ENCODE measurements around the gene RARG. TPM values are rescaled to one million over a fixed set of nuclear protein-coding genes. Genes with fewer than 3 reads are reported as not detected.
A peak's percentile ranks its signal among the peaks of the same experiment; 100 is the strongest.

Gene RARG
- polyA plus RNA-seq (2013, experiment 1 of 2): 34.3 TPM
- 37.8 TPM for polyA plus RNA-seq (2013, experiment 2 of 2)

- H3K36me3 ChIP-seq (ENCODE audit: insufficient read depth, low read length): no peaks in the 10 kb centered on the region
- WGBS: under 1% methylated on average over 37 of the region's 44 CpGs
- H3K9ac ChIP-seq (ENCODE audit: low read depth, low read length): peak within 1 kb of the TSS; percentile 61
- H3K27me3 ChIP-seq (ENCODE audit: insufficient read depth, low read length): peaks cover 3% of the 10 kb centered on the region; the same call in 1 of the 2 replicates
- peaks cover 59% of the 10 kb centered on the region for H3K4me1 ChIP-seq (ENCODE audit: insufficient read depth, low read length)
- peak within 1 kb of the TSS; percentile 61; the same call in 1 of the 2 replicates for H3K27ac ChIP-seq (ENCODE audit: low read depth, low read length)
- peak within 1 kb of the TSS; percentile 80 for H3K4me3 ChIP-seq (ENCODE audit: low read length)
- no peaks in the 10 kb centered on the region for H3K9me3 ChIP-seq (ENCODE audit: insufficient read depth, low read depth, low read length)
These were observed at the start of gene RARG for GRCh38 chr12:53231921-53232645. Gene RARG, minus strand, starts transcription at chr12:53232209. Its CDS starts 4,664 bp downstream, at chr12:53227545.

- WGBS: 97% methylated on average over 9 of the region's 9 CpGs
- H3K27ac ChIP-seq (ENCODE audit: low read depth, low read length): no peak overlapping the region
- peaks cover 91% of the 10 kb centered on the region for H3K36me3 ChIP-seq (ENCODE audit: insufficient read depth, low read length)
- H3K4me3 ChIP-seq (ENCODE audit: low read length): no peak overlapping the region
- no peaks in the 10 kb centered on the region for H3K4me1 ChIP-seq (ENCODE audit: insufficient read depth, low read length)
- H3K9me3 ChIP-seq (ENCODE audit: insufficient read depth, low read depth, low read length): no peaks in the 10 kb centered on the region
- H3K27me3 ChIP-seq (ENCODE audit: insufficient read depth, low read length): no peaks in the 10 kb centered on the region
- H3K9ac ChIP-seq (ENCODE audit: low read depth, low read length): no peak overlapping the region
These were observed 48.0 kb upstream of the RARG start for GRCh38 chr12:53279888-53280498.

- no peaks in the 10 kb centered on the region for H3K27me3 ChIP-seq (ENCODE audit: insufficient read depth, low read length)
- 92% methylated on average over 3 of the region's 3 CpGs for WGBS
- no peak overlapping the region for H3K27ac ChIP-seq (ENCODE audit: low read depth, low read length)
- H3K36me3 ChIP-seq (ENCODE audit: insufficient read depth, low read length): peaks cover 92% of the 10 kb centered on the region
- no peak overlapping the region for H3K9ac ChIP-seq (ENCODE audit: low read depth, low read length)
- no peaks in the 10 kb centered on the region for H3K4me1 ChIP-seq (ENCODE audit: insufficient read depth, low read length)
- no peak overlapping the region for H3K4me3 ChIP-seq (ENCODE audit: low read length)
- H3K9me3 ChIP-seq (ENCODE audit: insufficient read depth, low read depth, low read length): no peaks in the 10 kb centered on the region
These were observed 47.4 kb upstream of the RARG start for GRCh38 chr12:53279283-53279869.

GRCh38 chr12:53277981-53278380 is 46.0 kb upstream of the RARG start:
- Histone ChIP-seq H3K36me3 (ENCODE audit: insufficient read depth, low read length) (peaks cover 84% of the 10 kb centered on the region), H3K4me3 (ENCODE audit: low read length) (no peak overlapping the region), H3K27ac (ENCODE audit: low read depth, low read length) (no peak overlapping the region), H3K9ac (ENCODE audit: low read depth, low read length) (no peak overlapping the region), H3K9me3 (ENCODE audit: insufficient read depth, low read depth, low read length) (no peaks in the 10 kb centered on the region), H3K27me3 (ENCODE audit: insufficient read depth, low read length) (no peaks in the 10 kb centered on the region), H3K4me1 (ENCODE audit: insufficient read depth, low read length) (no peaks in the 10 kb centered on the region)
- 98% methylated on average over 9 of the region's 9 CpGs for WGBS

- peaks cover 82% of the 10 kb centered on the region for H3K36me3 ChIP-seq (ENCODE audit: insufficient read depth, low read length)
- no peaks in the 10 kb centered on the region for H3K4me1 ChIP-seq (ENCODE audit: insufficient read depth, low read length)
- H3K4me3 ChIP-seq (ENCODE audit: low read length): no peak overlapping the region
- no peaks in the 10 kb centered on the region for H3K9me3 ChIP-seq (ENCODE audit: insufficient read depth, low read depth, low read length)
- H3K27ac ChIP-seq (ENCODE audit: low read depth, low read length): no peak overlapping the region
- 95% methylated on average over 11 of the region's 11 CpGs for WGBS
- no peak overlapping the region for H3K9ac ChIP-seq (ENCODE audit: low read depth, low read length)
- H3K27me3 ChIP-seq (ENCODE audit: insufficient read depth, low read length): no peaks in the 10 kb centered on the region
These were observed 44.5 kb upstream of the RARG start for GRCh38 chr12:53276511-53276910.

GRCh38 chr12:53274445-53274844 is 42.4 kb upstream of the RARG start:
- 0 out of 2 replicates have a peak, but pooled peaks cover 2% of the 10 kb centered on the region for H3K4me1 ChIP-seq (ENCODE audit: insufficient read depth, low read length)
- no peaks in the 10 kb centered on the region for H3K9me3 ChIP-seq (ENCODE audit: insufficient read depth, low read depth, low read length)
- no peak overlapping the region for H3K4me3 ChIP-seq (ENCODE audit: low read length)
- H3K36me3 ChIP-seq (ENCODE audit: insufficient read depth, low read length): peaks cover 84% of the 10 kb centered on the region
- no peaks in the 10 kb centered on the region for H3K27me3 ChIP-seq (ENCODE audit: insufficient read depth, low read length)
- no peak overlapping the region for H3K9ac ChIP-seq (ENCODE audit: low read depth, low read length)
- WGBS: 99% methylated on average over 5 of the region's 5 CpGs
- H3K27ac ChIP-seq (ENCODE audit: low read depth, low read length): no peak overlapping the region

GRCh38 chr12:53268630-53269562 is 36.9 kb upstream of the RARG start:
- H3K9ac ChIP-seq (ENCODE audit: low read depth, low read length): peak overlapping the region; percentile 76
- WGBS: 65% methylated on average over 20 of the region's 20 CpGs
- H3K4me1 ChIP-seq (ENCODE audit: insufficient read depth, low read length): peaks cover 10% of the 10 kb centered on the region; the same call in 1 of the 2 replicates
- H3K36me3 ChIP-seq (ENCODE audit: insufficient read depth, low read length): peaks cover 39% of the 10 kb centered on the region
- no peaks in the 10 kb centered on the region for H3K9me3 ChIP-seq (ENCODE audit: insufficient read depth, low read depth, low read length)
- peak overlapping the region; percentile 95 for H3K4me3 ChIP-seq (ENCODE audit: low read length)
- no peaks in the 10 kb centered on the region for H3K27me3 ChIP-seq (ENCODE audit: insufficient read depth, low read length)
- H3K27ac ChIP-seq (ENCODE audit: low read depth, low read length): no peak overlapping the region

GRCh38 chr12:53267999-53268629 is 36.1 kb upstream of the RARG start, which contains the start of gene ESPL1:
Gene ESPL1, plus strand, starts transcription at chr12:53268299. Its CDS starts 468 bp downstream, at chr12:53268767.
- Histone ChIP-seq H3K27ac (ENCODE audit: low read depth, low read length) (0 out of 2 replicates have a peak within 1 kb of the TSS, but pooled peaks have one; percentile 22), H3K9ac (ENCODE audit: low read depth, low read length) (peak within 1 kb of the TSS; percentile 76), H3K27me3 (ENCODE audit: insufficient read depth, low read length) (no peaks in the 10 kb centered on the region), H3K9me3 (ENCODE audit: insufficient read depth, low read depth, low read length) (no peaks in the 10 kb centered on the region), H3K4me1 (ENCODE audit: insufficient read depth, low read length) (peaks cover 10% of the 10 kb centered on the region; the same call in 1 of the 2 replicates), H3K36me3 (ENCODE audit: insufficient read depth, low read length) (peaks cover 37% of the 10 kb centered on the region), H3K4me3 (ENCODE audit: low read length) (peak within 1 kb of the TSS; percentile 95)
- WGBS: under 1% methylated on average over 58 of the region's 58 CpGs

GRCh38 chr12:53267306-53267998 is 35.4 kb upstream of the RARG start:
- Histone ChIP-seq H3K4me3 (ENCODE audit: low read length) (peak overlapping the region; percentile 95), H3K27ac (ENCODE audit: low read depth, low read length) (no peak overlapping the region)

GRCh38 chr12:53265783-53266182 is 33.8 kb upstream of the RARG start:
- H3K27ac ChIP-seq (ENCODE audit: low read depth, low read length): no peak overlapping the region
- H3K9me3 ChIP-seq (ENCODE audit: insufficient read depth, low read depth, low read length): no peaks in the 10 kb centered on the region
- 86% methylated on average over 1 of the region's 2 CpGs for WGBS
- no peaks in the 10 kb centered on the region for H3K27me3 ChIP-seq (ENCODE audit: insufficient read depth, low read length)
- no peak overlapping the region for H3K9ac ChIP-seq (ENCODE audit: low read depth, low read length)
- no peak overlapping the region for H3K4me3 ChIP-seq (ENCODE audit: low read length)
- H3K36me3 ChIP-seq (ENCODE audit: insufficient read depth, low read length): peaks cover 19% of the 10 kb centered on the region
- peaks cover 10% of the 10 kb centered on the region; the same call in 1 of the 2 replicates for H3K4me1 ChIP-seq (ENCODE audit: insufficient read depth, low read length)

More at GRCh38 chr12:53267306-53267998, 35.4 kb upstream of the RARG start:
- Histone ChIP-seq H3K4me1 (ENCODE audit: insufficient read depth, low read length) (peaks cover 10% of the 10 kb centered on the region; the same call in 1 of the 2 replicates), H3K27me3 (ENCODE audit: insufficient read depth, low read length) (no peaks in the 10 kb centered on the region), H3K9me3 (ENCODE audit: insufficient read depth, low read depth, low read length) (no peaks in the 10 kb centered on the region), H3K9ac (ENCODE audit: low read depth, low read length) (no peak overlapping the region), H3K36me3 (ENCODE audit: insufficient read depth, low read length) (peaks cover 32% of the 10 kb centered on the region)
- 71% methylated on average over 16 of the region's 18 CpGs for WGBS
